Astrocyte (in vitro differentiated cells and primary cell): ENCODE data around the gene GFPT2. TPM values are rescaled to one million over a fixed set of nuclear protein-coding genes. Genes with fewer than 3 reads are reported as not detected.

Experiments
- DNase-seq: peaks from one replicate; pipeline ENCODE4 v3.0.0-alpha.2; 2010; ENCODE audit warnings: low read depth
- FAIRE-seq: peaks from 2 replicates; lab custom pipeline; 2011; peaks lifted over from hg19 to GRCh38; lab: Jason Lieb, UNC
- H2AFZ ChIP-seq: 2 replicates; pipeline ENCODE4 v1.6.0; 2012; ENCODE audit warnings: low read depth, low read length, inconsistent platforms
- H3K27ac ChIP-seq: 2 replicates; pipeline ENCODE4 v1.5.1; 2011; ENCODE audit warnings: low read depth, low read length, inconsistent platforms
- H3K27me3 ChIP-seq: 2 replicates; pipeline ENCODE4 v1.6.0; 2011; ENCODE audit warnings: low read length, inconsistent platforms; ENCODE audit not compliant: insufficient read depth
- H3K36me3 ChIP-seq: 2 replicates; pipeline ENCODE4 v1.5.1; 2011; ENCODE audit warnings: low read length, inconsistent platforms; ENCODE audit not compliant: insufficient read depth
- H3K4me1 ChIP-seq: 2 replicates; pipeline ENCODE4 v1.5.1; 2011; ENCODE audit warnings: low read length, inconsistent platforms; ENCODE audit not compliant: insufficient read depth
- H3K4me2 ChIP-seq: 2 replicates; pipeline ENCODE4 v1.6.0; 2012; ENCODE audit warnings: low read length, inconsistent platforms
- H3K4me3 ChIP-seq: 2 replicates; pipeline ENCODE4 v1.5.1; 2011; ENCODE audit warnings: low read depth, mild to moderate bottlenecking, low read length, inconsistent platforms; ENCODE audit not compliant: insufficient read depth
- H3K79me2 ChIP-seq: 2 replicates; pipeline ENCODE4 v1.6.0; 2012; ENCODE audit warnings: mild to moderate bottlenecking, low read length, inconsistent platforms; ENCODE audit not compliant: insufficient read depth
- H3K9ac ChIP-seq: 2 replicates; pipeline ENCODE4 v1.6.0; 2012; ENCODE audit warnings: mild to moderate bottlenecking, low read length, inconsistent platforms
- H3K9me3 ChIP-seq: 2 replicates; pipeline ENCODE4 v1.5.1; 2012; ENCODE audit warnings: low read depth, mild to moderate bottlenecking, low read length, inconsistent platforms; ENCODE audit not compliant: insufficient read depth
- H4K20me1 ChIP-seq: 2 replicates; pipeline ENCODE4 v1.6.0; 2012; ENCODE audit warnings: low read length, inconsistent platforms; ENCODE audit not compliant: insufficient read depth
- H3K27ac Mint-ChIP-seq: one replicate; pipeline ENCODE4 v1.8.0; 2021; ENCODE audit warnings: mild to moderate bottlenecking, mixed read lengths; ENCODE audit not compliant: unreplicated experiment
- H3K27me3 Mint-ChIP-seq: one replicate; pipeline ENCODE4 v1.8.0; 2021; ENCODE audit warnings: low read depth, mixed read lengths; ENCODE audit not compliant: unreplicated experiment
- H3K36me3 Mint-ChIP-seq: one replicate; pipeline ENCODE4 v1.8.0; 2021; ENCODE audit warnings: low read depth, mixed read lengths; ENCODE audit not compliant: unreplicated experiment
- H3K4me1 Mint-ChIP-seq: one replicate; pipeline ENCODE4 v1.8.0; 2021; ENCODE audit warnings: low read depth, mixed read lengths; ENCODE audit not compliant: unreplicated experiment
- H3K4me3 Mint-ChIP-seq: one replicate; pipeline ENCODE4 v1.8.0; 2021; ENCODE audit warnings: mild to moderate bottlenecking, moderate library complexity, mixed read lengths; ENCODE audit not compliant: unreplicated experiment
- H3K9me3 Mint-ChIP-seq: one replicate; pipeline ENCODE4 v1.8.0; 2021; ENCODE audit warnings: mild to moderate bottlenecking, mixed read lengths; ENCODE audit not compliant: unreplicated experiment
- CTCF ChIP-seq: IDR thresholded peaks from 2 replicates; pipeline ENCODE4 v1.5.1; 2011; ENCODE audit warnings: low read depth, mild to moderate bottlenecking, inconsistent platforms, low read length, moderate library complexity; ENCODE audit not compliant: insufficient read depth
- EZH2 ChIP-seq: IDR thresholded peaks from 2 replicates; pipeline ENCODE4 v1.6.1; 2012; ENCODE audit warnings: mild to moderate bottlenecking, low read length, inconsistent platforms; ENCODE audit not compliant: insufficient read depth
- total RNA-seq: library from RNA; stranded (reverse); gene quantifications from 2 replicates; pipeline ENCODE4 v1.2.1, GENCODE V29; 2021

Gene GFPT2
- total RNA-seq, 1 donor from 2014 or later = 14.6 TPM

GRCh38 chr5:180330810-180331646, 22.1 kb downstream of the GFPT2 start:
- H3K4me1 ChIP-seq = peaks cover 44% of the 10 kb centered on the region
- H3K27me3 ChIP-seq = no peaks in the 10 kb centered on the region
- FAIRE-seq (peak; percentile 99), DNase-seq (peak; percentile 100)
- no peaks in the 10 kb centered on the region for H3K9me3 Mint-ChIP-seq
- peak overlapping the region; percentile 5 for H3K4me3 ChIP-seq
- H3K9ac ChIP-seq = peak overlapping the region; percentile 86
- peak overlapping the region; percentile 77 for H3K4me2 ChIP-seq
- TF ChIP-seq EZH2 (no peak), CTCF (no peak)
- H3K4me3 Mint-ChIP-seq = peak overlapping the region; percentile 20
- peak overlapping the region; percentile 99 for H3K27ac ChIP-seq
- H4K20me1 ChIP-seq = no peaks in the 10 kb centered on the region
- H3K27ac Mint-ChIP-seq = peak overlapping the region; percentile 92
- no peaks in the 10 kb centered on the region for H3K9me3 ChIP-seq
- H3K36me3 ChIP-seq = peaks cover 19% of the 10 kb centered on the region
- H3K79me2 ChIP-seq = peaks cover 13% of the 10 kb centered on the region
- H3K4me1 Mint-ChIP-seq = peaks cover 25% of the 10 kb centered on the region
- H3K27me3 Mint-ChIP-seq = no peaks in the 10 kb centered on the region
- H3K36me3 Mint-ChIP-seq = peaks cover 5% of the 10 kb centered on the region
- no peak overlapping the region for H2AFZ ChIP-seq

GRCh38 chr5:180330270-180330648, 22.9 kb downstream of the GFPT2 start:
- no peaks in the 10 kb centered on the region for H3K27me3 ChIP-seq
- no peak for TF ChIP-seq EZH2
- no peak for TF ChIP-seq CTCF
- peaks cover 13% of the 10 kb centered on the region for H3K79me2 ChIP-seq
- Mint-ChIP-seq H3K4me3 (no peak overlapping the region), H3K36me3 (peaks cover 2% of the 10 kb centered on the region), H3K4me1 (peaks cover 25% of the 10 kb centered on the region), H3K27ac (no peak overlapping the region), H3K9me3 (no peaks in the 10 kb centered on the region), H3K27me3 (no peaks in the 10 kb centered on the region)
- peaks cover 19% of the 10 kb centered on the region for H3K36me3 ChIP-seq
- peaks cover 1% of the 10 kb centered on the region for H4K20me1 ChIP-seq
- H3K27ac ChIP-seq = peak overlapping the region; percentile 99
- H3K4me2 ChIP-seq = peak overlapping the region; percentile 77
- peak overlapping the region; percentile 77 for H3K9ac ChIP-seq
- H2AFZ ChIP-seq = no peak overlapping the region
- H3K9me3 ChIP-seq = no peaks in the 10 kb centered on the region
- H3K4me3 ChIP-seq = no peak overlapping the region
- peaks cover 44% of the 10 kb centered on the region for H3K4me1 ChIP-seq
- no peak for FAIRE-seq
- no peak for DNase-seq
